Eye (tissue), 1 donor: Measurements from ENCODE around the gene NPHS1.
A peak's percentile ranks its signal among the peaks of the same experiment; 100 is the strongest.
"Not testable (repeated sequence)": the region's sequence is repeated elsewhere in the genome, so short reads cannot be mapped to it uniquely, and the experiment has no call there.

Experiments
- DNase-seq: peaks from one replicate; pipeline ENCODE4 v3.0.0-alpha.2; 2015

NPHS1 gene

DNA sequence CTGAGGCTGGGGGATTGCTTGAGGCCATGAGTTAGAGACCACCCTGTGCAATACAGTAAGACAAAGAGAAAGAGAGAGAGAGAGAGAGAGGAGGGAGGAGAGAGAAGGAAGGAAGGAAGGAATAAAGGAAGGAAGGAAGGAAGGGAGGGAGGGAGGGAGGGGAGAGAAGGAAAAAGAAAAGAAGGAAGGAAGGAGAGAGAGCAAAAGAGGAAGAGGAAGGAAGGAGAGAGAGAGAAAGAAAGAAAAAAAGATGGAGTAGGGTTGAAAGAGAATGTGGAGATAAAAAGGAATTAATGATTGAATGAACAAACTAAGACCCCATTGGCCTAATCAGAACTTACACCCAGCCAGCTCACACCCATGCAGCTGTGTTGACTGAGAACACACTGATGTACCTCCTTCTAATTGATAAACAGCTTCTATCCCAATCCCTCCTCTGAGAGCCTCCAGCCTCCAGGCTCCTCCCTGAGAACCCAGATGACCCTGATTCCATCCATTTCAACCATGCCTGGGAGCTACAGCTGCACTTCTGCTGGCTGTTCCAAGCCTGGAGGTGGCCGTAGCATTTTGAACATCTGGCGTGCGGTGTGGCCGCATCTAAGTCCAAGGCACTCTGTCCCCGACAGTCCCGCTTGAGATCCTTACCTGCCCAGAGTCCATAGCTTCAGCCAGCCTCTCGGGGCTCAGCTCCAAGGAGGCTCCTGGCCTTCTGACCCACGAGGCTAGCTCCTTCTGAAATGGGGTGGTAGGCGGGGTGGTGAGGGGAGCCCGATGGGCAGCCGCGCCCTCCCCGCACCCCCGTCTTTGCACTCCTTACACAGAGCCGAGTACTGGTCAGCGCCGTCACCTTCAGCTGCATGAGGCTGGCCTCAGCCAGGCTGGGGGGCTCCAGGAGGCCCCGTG lies 40.7 kb downstream of the NPHS1 start:
- no peak for DNase-seq

DNA sequence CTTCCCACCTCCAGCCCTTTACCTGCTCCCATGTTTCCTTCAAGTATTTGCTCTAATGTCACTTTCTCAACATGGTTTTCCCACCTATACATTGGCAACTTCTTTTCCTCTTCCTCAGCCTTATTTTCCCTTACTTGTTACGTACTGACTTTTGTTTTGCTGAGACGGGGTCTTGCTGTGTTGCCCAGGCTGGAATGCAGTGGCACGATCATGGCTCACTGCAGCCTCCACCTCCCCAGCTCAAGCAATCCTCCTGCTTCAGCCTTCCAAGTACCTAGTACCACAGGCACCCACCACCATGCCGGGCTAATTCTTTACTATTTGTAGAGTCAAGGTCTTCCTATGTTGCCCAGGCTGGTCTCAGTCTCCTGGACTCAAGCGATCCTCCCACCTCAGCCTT lies 44.7 kb downstream of the NPHS1 start:
- no peak for DNase-seq

DNA sequence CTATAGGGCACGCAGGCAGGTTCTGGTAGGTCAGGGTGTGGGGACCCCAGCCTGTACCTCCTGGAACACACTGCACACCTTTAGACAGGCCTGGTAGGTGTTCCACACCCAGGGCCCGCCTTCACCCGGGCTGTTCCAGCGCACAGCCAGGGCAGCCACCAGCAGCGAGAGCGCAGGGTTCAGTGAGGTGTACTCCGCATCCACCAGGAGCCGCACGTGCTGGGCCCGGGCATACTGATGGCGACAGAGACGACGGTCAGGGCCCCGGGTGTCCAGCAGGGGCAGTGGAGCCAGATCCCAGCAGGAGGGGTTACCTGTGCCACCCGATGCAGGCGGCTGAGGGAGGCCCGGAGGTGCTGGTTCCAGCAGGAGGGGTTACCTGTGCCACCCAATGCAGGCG lies 45.7 kb downstream of the NPHS1 start:
- no peak for DNase-seq

DNA sequence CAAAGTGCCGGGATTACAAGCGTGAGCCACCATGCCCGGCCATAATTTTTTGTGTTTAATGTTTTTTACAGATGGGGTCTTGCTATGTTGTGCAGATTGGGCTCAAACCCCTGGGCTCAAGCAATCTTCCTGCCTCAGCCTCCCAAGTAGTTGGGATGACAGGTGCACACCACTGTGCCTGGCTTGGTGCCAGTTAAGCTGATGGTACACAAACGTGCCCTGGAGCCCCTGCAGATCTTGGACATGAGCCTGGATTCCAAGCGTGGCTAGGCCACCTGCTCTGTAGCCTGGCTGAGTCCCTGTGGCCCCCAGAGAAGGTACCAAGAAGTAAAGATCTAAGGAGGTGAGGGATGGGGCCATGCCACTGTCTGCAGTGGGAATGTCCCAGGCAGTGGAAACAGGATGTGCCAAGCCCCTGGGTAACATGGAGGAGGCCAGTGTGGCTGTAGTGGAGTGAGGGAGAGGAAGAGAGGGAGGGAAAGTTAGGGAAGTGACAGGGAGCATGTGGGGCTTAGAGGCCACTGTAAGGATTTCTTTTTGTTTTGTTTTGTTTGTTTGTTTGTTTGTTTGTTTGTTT lies 46.7 kb downstream of the NPHS1 start:
- no peak for DNase-seq

DNA sequence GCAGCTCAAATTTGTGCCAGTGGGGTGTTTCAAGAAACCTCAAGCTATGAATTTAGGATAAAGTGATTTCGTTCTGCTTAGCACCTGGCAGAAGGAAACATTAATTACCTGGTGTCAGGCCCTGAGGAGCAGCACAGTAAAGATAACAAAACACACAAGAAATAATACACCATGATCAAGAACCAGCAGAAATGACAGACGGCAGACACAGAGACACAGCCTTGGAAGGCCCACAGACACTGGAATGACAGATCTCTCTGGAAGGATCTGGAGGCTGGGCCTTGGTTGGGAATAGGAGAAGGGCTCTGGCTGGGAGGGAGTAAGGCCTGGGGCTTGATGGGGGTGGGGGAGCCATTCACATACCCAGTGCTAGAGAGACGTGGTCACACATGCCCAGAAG lies 50.5 kb downstream of the NPHS1 start:
- no peak for DNase-seq

DNA sequence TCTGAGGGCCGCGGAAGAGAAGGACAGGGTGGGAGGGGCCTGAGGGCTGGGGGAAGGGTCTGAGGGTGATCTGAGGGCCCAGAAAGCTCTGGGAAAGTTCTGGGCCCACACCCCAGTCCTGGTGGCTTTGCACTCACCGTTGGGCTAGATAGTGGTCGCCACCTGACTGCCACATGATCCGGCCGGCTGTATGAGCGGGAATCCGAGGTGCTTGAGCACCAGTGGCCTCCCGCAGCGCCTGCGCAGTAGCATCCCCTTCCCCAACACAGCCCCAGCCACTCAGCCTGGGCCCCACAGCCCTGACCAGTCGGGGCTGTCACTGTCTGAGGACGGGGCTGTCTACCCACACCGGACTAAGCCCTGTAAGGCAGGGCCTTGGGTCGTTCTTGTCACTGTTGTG lies 54.6 kb downstream of the NPHS1 start:
- DNase-seq: peak; percentile 67

DNA sequence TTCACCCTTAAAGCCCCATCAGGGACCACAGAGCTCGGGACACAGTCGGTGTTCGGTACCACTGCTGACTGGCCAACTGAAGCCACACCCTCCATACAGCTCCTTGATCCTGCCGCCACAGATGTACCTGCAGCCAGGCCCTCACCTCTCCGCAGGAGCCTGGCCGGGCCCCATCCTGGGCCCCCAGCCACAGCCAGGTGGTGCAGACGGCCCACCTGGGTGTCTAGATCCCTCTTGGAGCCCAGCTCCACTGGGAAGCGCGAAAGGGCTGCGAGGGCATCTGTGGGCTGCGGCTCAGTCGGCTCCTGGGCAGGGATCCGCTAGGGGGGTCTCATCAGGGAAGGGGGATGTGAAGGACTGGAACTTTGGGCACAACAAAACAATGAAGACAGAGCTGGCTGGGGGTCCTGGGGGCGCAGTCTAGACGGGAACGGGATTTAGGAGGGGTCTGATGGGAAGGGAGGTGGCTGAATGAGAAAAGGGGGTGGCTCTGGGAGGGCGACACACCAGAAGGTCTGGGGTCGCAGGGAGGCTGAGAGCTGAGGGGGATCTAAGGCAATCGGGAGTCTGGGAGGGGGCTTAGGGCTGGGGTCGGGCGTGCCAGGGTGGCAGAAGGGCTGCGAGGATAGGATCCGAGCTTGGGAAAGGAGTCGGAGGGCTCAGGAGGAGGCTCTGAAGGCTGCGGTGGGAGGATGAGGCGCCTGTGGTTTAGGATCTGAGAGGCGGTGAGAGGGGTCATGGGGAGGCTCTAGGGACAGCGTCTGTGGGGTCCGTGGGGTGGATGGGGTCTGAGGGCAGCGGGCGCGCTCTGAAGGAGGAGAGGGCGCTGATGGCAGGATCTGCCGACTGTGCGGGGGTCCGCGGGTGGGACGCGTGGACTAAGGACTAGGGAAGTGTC lies 55.4 kb downstream of the NPHS1 start:
- no peak for DNase-seq

DNA sequence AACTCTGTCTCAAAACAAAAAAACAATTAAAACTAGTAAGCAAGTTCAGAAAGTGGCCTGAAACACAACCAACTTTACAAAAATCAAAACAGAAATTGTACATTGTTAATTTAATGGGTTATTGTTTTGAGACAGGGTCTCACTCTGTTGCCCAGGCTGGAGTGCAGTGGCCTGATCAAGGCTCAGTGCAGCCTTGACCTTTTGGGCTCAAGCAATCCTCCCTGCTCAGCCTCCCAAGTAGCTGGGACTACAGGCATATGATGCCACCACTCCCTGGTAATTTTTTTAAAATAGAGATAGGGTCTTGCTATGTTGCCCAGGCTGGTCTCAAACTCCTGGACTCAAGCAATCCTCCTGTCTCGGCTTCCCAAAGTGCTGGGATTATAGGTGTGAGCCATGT lies 56.7 kb downstream of the NPHS1 start:
- DNase-seq: not testable (repeated sequence)

DNA sequence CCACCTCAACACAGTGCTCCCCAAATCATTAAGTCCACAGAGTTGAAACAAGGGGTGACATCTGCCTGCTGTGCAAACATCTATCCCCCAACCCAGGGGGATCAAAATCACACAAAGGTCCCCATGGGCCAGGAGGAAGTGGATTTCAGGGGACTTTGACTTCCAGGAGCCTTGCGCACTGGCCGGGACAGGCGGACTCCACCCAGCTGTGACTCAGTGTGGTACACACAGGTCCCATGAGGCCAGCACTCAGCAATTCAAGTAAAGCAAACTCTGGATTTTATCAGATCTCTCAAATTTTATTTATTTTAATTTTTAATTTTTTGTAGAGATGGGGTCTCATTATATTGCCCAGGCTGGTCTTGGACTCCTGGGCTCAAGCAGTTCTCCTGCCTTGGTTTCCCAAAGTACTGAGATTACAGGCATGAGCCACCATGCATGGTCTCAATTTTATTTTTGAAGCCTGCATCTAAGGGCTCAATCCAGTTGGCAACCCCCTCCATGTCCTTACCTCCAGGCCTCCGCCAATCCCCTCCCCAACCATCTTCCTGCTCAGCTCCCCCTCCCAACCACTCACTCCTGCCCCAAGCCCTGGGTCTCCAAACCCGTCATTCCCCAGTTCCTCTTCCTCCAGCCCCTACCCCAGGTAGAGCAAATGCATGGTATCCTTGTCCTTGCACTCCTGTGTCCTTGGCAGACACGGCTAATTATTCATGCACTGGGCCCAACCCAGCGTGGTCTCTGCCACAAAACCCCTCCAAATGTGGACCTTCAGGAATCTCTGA lies 58.7 kb downstream of the NPHS1 start:
- no peak for DNase-seq

DNA sequence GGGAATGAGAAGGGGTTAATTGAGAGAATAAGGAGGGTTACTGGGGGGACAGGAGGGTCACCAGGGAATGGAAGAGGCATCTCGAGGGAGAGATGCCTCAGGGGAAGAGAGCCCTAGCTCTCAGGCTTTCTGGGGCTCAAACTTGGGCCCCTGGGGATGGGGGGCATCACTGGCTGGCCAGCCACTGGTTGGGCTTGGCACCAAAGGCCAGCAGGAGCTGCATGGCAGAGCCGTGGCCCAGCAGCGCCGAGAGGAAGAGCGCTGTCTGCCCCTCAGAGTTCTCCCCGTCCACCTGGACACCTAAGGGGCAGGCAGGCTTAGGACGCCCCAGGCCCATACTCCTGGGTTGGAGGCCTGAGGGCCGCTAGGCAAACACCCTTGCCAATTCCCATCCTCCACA lies 59.4 kb downstream of the NPHS1 start:
- no peak for DNase-seq

DNA sequence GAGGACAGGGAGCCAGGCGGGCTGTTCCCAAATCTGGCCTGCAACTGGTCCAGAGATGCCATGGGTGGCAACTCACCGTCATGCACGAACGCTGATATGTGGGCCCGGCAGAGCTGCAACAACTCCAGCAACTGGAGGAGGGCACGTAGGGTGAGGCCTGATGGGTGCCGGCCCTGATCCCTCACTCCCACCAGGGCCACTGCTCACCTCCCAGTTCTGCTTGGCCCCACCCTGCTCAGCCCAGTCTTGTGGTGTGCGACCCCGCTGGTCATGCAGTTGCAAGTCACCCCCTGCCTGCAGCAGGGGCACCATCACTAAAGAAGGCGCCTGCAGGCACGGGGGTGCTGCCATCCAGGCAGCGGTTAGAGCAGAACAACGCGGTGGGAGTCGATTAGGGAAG lies 60.0 kb downstream of the NPHS1 start:
- no peak for DNase-seq

DNA sequence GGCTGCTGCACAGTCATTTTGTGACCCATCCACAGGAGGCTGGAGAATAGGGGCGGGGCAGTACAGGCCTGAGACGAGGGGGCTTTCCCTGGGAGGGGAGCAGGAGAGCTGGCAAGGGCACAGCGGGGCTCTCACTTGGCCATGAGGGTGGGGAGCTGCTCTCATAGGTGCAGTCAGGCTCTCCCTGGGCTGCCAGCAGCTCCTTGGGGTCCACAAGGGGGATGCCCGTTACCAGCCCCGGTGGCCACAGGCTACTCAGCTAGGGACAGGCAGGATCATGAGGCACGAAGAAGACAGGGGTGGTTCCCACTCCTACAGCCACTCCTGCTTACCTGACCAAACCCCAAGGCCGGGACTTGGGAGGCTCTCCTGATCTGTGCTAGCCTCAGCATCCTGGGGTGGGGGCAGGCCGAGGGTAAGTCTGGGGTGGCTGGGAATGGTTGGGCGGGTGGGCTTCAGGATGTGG lies 60.5 kb downstream of the NPHS1 start:
- no peak for DNase-seq

DNA sequence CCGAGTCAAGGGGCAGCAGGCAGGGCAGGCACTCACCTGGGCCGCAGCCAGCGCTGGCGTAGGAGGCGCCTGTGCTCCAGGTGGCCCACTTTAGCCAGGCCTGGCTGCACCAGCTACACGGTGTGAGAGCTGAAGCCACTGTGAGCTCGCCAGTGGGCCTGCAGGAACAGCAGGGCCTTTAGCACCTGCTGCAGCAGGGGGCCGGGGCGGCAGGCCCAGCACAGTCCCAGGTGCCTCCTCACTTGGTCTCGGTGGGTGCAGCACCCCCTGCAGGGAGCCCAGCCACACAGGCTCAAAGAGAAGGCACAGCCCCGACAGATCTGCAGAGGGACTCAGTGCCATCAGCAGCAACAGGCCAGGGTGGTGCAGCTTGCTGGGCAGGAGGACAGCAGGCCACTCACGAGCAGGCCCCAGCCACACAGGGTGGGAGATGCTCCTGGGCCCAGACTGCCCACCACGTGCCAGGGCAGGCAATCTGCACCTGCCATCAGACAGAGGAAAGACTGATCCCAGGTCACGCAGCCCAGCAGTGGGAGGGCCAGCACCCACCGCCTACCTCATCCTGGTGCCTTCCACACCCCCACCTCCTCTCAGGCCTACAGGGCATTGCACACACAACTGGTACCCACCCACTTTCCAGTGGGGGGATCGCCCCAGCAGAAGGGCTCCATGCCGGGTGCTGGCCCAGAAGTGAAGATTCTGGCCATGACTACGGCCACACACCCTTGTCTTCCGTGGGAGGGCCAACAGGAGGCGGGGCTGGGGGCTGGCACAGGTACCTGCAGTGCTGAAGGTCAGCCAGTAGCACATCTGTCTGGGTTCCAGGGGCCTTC lies 61.1 kb downstream of the NPHS1 start:
- no peak for DNase-seq

DNA sequence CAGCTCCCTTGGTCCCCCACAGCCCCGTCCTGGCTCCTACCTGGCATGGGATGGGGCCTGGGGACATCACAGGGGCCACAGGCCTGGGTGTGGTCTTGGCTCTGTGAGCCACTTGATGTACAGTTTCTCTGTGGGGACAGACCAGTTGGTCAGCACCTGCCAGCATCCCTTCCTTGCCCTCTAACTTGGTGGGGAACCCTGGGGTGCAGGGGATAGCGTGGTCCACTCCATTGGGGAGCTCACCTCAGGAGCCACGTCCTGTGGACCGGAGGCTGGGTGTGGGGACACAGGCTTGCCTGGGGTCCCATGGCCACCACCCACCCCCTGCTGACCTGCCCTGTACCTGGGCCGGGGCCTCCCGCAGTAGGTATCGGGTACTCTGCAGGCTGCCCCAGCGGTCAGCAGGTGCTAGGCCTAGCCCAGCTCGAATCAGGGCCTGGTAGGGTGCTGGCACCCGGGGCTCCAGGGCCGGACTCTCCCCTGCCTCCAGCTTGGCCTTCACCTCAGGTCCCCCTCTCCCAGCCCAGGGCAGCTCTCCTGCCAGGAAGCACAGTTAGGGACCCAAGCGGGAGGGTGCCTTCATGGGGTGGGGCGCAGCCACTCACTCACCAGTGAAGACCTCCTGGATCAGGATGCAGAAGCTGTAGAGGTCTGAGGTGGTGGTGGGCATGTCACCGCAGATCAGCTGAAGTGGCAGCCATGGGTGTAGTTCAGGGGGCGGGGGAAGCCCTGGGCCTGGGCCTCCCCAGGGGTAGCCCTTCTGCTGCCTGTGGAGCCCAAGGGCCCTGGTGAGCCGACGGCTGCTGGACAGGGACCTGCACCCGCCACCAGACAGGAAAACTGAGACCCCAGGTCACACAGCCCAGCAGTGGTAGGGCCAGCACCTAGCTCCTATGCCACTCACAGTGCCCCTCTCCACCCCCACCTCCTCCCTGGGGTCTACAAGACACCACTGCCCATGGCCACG lies 62.0 kb downstream of the NPHS1 start:
- no peak for DNase-seq

DNA sequence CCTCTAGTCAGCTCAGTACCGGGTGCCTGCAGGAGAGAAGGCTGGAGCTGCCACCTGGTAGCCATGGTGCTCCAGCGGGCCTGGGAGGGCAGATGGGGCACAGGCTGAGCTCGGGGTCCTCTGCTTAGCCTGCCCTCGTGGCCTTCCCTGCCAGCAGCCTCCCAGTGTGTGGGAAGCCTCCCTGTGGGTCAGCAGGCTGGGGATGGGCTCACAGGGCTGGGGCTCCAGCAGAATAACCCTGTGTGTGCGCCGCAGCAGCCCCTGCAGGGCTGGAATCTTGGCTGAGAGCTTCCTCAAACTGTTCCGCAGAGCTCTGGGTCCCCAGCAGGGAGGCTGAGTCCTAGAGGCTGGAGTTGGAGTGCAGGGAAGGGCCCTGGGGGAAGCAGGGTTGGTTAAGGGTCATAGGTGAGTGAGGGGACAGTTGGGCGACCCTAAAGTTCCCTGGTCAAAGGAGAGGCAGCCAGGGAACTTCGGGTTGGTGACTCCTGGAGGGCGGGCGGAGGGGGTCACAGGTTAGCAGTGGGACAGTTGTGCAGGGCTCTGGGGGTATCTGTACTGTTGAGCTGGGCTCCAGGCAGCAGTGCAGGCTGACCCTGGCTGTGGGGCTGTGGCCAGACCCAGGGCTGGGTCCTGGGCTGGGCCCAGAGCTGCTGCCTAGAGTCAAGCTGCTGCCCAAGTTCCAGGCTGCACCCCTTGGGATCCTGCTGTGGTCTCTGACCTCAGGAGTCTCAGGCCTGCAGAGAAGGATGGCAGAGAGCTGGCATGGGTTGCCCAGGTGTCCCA lies 62.9 kb downstream of the NPHS1 start:
- no peak for DNase-seq

DNA sequence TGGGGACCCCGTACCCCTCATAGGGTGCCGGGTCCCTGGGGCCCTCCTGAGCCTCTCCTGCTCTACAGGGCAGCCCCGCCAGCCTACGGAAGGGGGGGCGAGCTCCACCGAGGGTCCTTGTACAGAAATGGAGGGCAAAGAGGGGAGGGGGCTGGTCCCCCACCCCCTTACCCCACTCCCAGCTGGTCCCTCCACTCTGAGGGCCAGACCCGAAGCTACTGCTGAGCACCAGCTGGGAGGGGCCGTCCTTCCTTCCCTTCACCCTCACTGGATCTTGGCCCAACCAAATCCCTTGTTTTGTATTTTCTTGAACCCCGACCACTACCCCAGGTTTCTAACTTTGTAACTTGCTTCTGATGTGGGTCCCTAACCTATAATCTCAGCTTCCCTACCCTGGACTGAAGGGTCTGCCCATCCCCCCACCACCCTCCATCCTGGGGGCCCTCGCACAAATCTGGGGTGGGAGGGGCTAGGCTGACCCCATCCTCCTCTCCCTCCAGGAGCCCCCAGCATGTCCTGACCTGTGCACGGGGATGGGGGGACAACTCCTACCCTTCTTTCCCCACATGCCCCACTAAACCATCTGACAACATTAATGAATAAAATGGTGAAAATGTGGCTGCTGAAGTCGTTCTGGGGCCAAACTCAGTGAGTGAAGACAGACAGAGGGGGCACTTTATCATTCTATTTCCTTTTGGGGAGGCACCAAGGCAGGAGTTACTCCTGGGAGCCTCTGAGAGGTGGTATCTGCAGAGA lies 63.9 kb downstream of the NPHS1 start:
- DNase-seq: no peak

DNA sequence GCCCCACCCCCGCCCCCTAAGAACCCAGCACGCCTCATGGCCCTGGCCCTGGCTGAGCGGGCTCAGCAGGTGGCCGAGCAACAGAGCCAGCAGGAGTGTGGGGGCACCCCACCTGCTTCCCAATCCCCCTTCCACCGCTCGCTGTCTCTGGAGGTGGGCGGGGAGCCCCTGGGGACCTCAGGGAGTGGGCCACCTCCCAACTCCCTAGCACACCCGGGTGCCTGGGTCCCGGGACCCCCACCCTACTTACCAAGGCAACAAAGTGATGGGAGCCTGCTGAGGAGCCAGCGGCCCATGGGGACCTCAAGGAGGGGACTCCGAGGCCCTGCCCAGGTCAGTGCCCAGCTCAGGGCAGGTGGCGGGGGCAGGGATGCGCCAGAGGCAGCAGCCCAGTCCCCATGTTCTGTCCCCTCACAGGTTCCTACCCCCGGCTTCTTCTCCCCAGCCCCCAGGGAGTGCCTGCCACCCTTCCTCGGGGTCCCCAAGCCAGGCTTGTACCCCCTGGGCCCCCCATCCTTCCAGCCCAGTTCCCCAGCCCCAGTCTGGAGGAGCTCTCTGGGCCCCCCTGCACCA lies 65.0 kb downstream of the NPHS1 start:
- no peak for DNase-seq
